Parathyroid adenoma (tissue), 2 donors: ENCODE data around the gene LMAN1.

Source experiments
- H2AFZ ChIP-seq: fragments of 300-600 bp; sonication (generic); one replicate; pipeline ENCODE4 v1.7.0; 2017; ENCODE audit warnings: antibody characterized with exemption, mild to moderate bottlenecking
- H3K27ac ChIP-seq: fragments of 300-600 bp; sonication (generic); one replicate; pipeline ENCODE4 v1.7.0; 2017
- H3K27me3 ChIP-seq: fragments of 300-600 bp; sonication (generic); one replicate; pipeline ENCODE4 v1.7.0; 2017; ENCODE audit warnings: low read length; ENCODE audit not compliant: control insufficient read depth, insufficient read depth
- H3K36me3 ChIP-seq: fragments of 300-600 bp; sonication (generic); one replicate; pipeline ENCODE4 v1.7.0; 2017; ENCODE audit warnings: low read length; ENCODE audit not compliant: control insufficient read depth, insufficient read depth
- H3K4me1 ChIP-seq: fragments of 300-600 bp; sonication (generic); one replicate; pipeline ENCODE4 v1.7.0; 2017; ENCODE audit warnings: control low read depth
- H3K4me2 ChIP-seq: fragments of 300-600 bp; sonication (generic); one replicate; pipeline ENCODE4 v1.7.0; 2017; ENCODE audit warnings: low read length
- H3K4me3 ChIP-seq: fragments of 300-600 bp; sonication (generic); one replicate; pipeline ENCODE4 v1.7.0; 2017; ENCODE audit warnings: low read depth, low read length
- H3K79me2 ChIP-seq: fragments of 300-600 bp; sonication (generic); one replicate; pipeline ENCODE4 v1.7.0; 2017; ENCODE audit warnings: control low read depth
- H3K9ac ChIP-seq: fragments of 300-600 bp; sonication (generic); one replicate; pipeline ENCODE4 v1.7.0; 2017; ENCODE audit warnings: mild to moderate bottlenecking
- H3K9me3 ChIP-seq: fragments of 300-600 bp; sonication (generic); one replicate; pipeline ENCODE4 v1.7.0; 2017; ENCODE audit warnings: low read length; ENCODE audit not compliant: control insufficient read depth
- TF ChIP-seq, protein P1 (sequence below): fragments of 300-600 bp; sonication (generic); IDR thresholded peaks from one replicate; pipeline ENCODE4 v1.7.0; 2017; ENCODE audit warnings: antibody characterized with exemption, mild to moderate bottlenecking
- donor health status: primary hyperparathyroidism.

LMAN1 gene

DNA sequence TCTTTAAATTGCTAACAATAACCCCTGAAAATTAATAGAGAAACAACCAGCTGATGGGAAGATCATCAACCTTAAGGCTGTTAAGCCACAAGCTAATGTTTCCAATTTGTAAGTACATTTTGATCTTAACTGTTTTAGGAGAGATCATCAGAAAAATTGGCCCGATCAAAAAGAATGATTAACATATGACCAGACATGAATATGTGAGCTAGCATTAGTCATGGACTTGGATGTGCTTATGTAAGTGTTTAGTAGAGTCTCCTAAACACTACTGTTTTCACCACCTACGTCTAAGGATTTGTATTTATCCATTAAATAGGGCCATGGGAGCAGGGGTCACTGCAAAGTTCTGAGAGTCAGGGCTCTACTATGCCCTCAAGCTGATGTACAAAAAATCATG, 4.3 kb downstream of the LMAN1 start:
- Histone ChIP-seq H2AFZ (no peak overlapping the region), H3K4me2 (no peak overlapping the region), H3K79me2 (no peaks in the 10 kb centered on the region), H3K4me3 (no peak overlapping the region), H3K9ac (no peak overlapping the region), H3K36me3 (no peaks in the 10 kb centered on the region), H3K4me1 (peaks cover 3% of the 10 kb centered on the region), H3K27ac (no peak overlapping the region), H3K27me3 (no peaks in the 10 kb centered on the region), H3K9me3 (no peaks in the 10 kb centered on the region)
- TF ChIP-seq, protein P1, sequence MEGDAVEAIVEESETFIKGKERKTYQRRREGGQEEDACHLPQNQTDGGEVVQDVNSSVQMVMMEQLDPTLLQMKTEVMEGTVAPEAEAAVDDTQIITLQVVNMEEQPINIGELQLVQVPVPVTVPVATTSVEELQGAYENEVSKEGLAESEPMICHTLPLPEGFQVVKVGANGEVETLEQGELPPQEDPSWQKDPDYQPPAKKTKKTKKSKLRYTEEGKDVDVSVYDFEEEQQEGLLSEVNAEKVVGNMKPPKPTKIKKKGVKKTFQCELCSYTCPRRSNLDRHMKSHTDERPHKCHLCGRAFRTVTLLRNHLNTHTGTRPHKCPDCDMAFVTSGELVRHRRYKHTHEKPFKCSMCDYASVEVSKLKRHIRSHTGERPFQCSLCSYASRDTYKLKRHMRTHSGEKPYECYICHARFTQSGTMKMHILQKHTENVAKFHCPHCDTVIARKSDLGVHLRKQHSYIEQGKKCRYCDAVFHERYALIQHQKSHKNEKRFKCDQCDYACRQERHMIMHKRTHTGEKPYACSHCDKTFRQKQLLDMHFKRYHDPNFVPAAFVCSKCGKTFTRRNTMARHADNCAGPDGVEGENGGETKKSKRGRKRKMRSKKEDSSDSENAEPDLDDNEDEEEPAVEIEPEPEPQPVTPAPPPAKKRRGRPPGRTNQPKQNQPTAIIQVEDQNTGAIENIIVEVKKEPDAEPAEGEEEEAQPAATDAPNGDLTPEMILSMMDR = no peak

- no peaks in the 10 kb centered on the region for H3K79me2 ChIP-seq
Observed at GRCh38 chr18:59353079-59353680, 5.9 kb downstream of the LMAN1 start.

GRCh38 chr18:59352250-59352855, 6.7 kb downstream of the LMAN1 start:
- Histone ChIP-seq H3K36me3 (no peaks in the 10 kb centered on the region), H2AFZ (no peak overlapping the region), H3K4me2 (no peak overlapping the region), H3K9ac (no peak overlapping the region), H3K9me3 (no peaks in the 10 kb centered on the region), H3K4me1 (peaks cover 3% of the 10 kb centered on the region), H3K27ac (no peak overlapping the region), H3K27me3 (no peaks in the 10 kb centered on the region), H3K4me3 (no peak overlapping the region), H3K79me2 (no peaks in the 10 kb centered on the region)
- TF ChIP-seq, protein P1 = no peak

More at GRCh38 chr18:59353079-59353680, 5.9 kb downstream of the LMAN1 start:
- H3K27me3 ChIP-seq = no peaks in the 10 kb centered on the region
- no peak overlapping the region for H3K4me3 ChIP-seq
- H3K4me1 ChIP-seq = peaks cover 3% of the 10 kb centered on the region
- no peak overlapping the region for H3K27ac ChIP-seq
- H3K4me2 ChIP-seq = no peak overlapping the region
- no peaks in the 10 kb centered on the region for H3K9me3 ChIP-seq
- no peak overlapping the region for H3K9ac ChIP-seq
- TF ChIP-seq, protein P1 = no peak
- no peak overlapping the region for H2AFZ ChIP-seq
- H3K36me3 ChIP-seq = no peaks in the 10 kb centered on the region

GRCh38 chr18:59345556-59345955, 13.5 kb downstream of the LMAN1 start:
- H3K9ac ChIP-seq = no peak overlapping the region
- H3K9me3 ChIP-seq = no peaks in the 10 kb centered on the region
- H2AFZ ChIP-seq = no peak overlapping the region
- no peak overlapping the region for H3K27ac ChIP-seq
- H3K4me1 ChIP-seq = peaks cover 3% of the 10 kb centered on the region
- no peaks in the 10 kb centered on the region for H3K27me3 ChIP-seq
- H3K4me3 ChIP-seq = no peak overlapping the region
- peaks cover 3% of the 10 kb centered on the region for H3K79me2 ChIP-seq
- no peaks in the 10 kb centered on the region for H3K36me3 ChIP-seq
- no peak overlapping the region for H3K4me2 ChIP-seq
- TF ChIP-seq, protein P1 = no peak

GRCh38 chr18:59344996-59345395, 14.1 kb downstream of the LMAN1 start:
- Histone ChIP-seq H3K36me3 (no peaks in the 10 kb centered on the region), H3K27me3 (no peaks in the 10 kb centered on the region), H3K9me3 (no peaks in the 10 kb centered on the region), H3K4me2 (no peak overlapping the region), H2AFZ (no peak overlapping the region), H3K4me3 (no peak overlapping the region), H3K79me2 (peaks cover 3% of the 10 kb centered on the region), H3K9ac (no peak overlapping the region), H3K27ac (no peak overlapping the region), H3K4me1 (peaks cover 3% of the 10 kb centered on the region)
- TF ChIP-seq, protein P1 = no peak
